ENCODE data around the gene SF3B2.

The SF3B2 gene

GRCh38 chr11:66044757-66045156 lies 7.4 kb upstream of the SF3B2 start:
- POLR2A ChIA-PET, result interaction anchor here (0.8 kb wide), 1 partner anchor 129 kb away, joined by 3 read pairs; no protein-coding TSS in a partner anchor
- TF ChIP-seq, protein P1, sequence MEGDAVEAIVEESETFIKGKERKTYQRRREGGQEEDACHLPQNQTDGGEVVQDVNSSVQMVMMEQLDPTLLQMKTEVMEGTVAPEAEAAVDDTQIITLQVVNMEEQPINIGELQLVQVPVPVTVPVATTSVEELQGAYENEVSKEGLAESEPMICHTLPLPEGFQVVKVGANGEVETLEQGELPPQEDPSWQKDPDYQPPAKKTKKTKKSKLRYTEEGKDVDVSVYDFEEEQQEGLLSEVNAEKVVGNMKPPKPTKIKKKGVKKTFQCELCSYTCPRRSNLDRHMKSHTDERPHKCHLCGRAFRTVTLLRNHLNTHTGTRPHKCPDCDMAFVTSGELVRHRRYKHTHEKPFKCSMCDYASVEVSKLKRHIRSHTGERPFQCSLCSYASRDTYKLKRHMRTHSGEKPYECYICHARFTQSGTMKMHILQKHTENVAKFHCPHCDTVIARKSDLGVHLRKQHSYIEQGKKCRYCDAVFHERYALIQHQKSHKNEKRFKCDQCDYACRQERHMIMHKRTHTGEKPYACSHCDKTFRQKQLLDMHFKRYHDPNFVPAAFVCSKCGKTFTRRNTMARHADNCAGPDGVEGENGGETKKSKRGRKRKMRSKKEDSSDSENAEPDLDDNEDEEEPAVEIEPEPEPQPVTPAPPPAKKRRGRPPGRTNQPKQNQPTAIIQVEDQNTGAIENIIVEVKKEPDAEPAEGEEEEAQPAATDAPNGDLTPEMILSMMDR (IDR thresholded peaks at IDR 0.05; ENCODE audit: insufficient read depth, low read length, missing control alignments), result no peak
- no peak for DNase-seq (ENCODE audit: low read depth, low spot score)

GRCh38 chr11:66045177-66045639 lies 7.0 kb upstream of the SF3B2 start:
- no peak for DNase-seq (ENCODE audit: low read depth, low spot score)
- CTCF ChIA-PET, result interaction anchor here (0.5 to 8.5 kb wide), 38 partner anchors 9 to 340 kb away, joined by 3 to 118 read pairs (median 4); partner anchors contain the start of genes CATSPER1, FIBP, KAT5 and PACS1
- POLR2A ChIA-PET, result interaction anchor here (0.8 kb wide), 1 partner anchor 129 kb away, joined by 3 read pairs; no protein-coding TSS in a partner anchor
- TF ChIP-seq, protein P1 (IDR thresholded peaks at IDR 0.05; ENCODE audit: insufficient read depth, low read length, missing control alignments), result peak; percentile 93
- no peak overlapping the region for H3K4me3 ChIP-seq (ENCODE audit: low read depth, low read length)

More at GRCh38 chr11:66044757-66045156, 7.4 kb upstream of the SF3B2 start:
- H3K4me3 ChIP-seq (ENCODE audit: low read depth, low read length), result no peak overlapping the region
- CTCF ChIA-PET, result interaction anchor here (0.7 to 8.5 kb wide), 32 partner anchors 9 to 340 kb away, joined by 3 to 118 read pairs (median 6); partner anchors contain the start of genes CATSPER1, FIBP, KAT5 and PACS1

DNA sequence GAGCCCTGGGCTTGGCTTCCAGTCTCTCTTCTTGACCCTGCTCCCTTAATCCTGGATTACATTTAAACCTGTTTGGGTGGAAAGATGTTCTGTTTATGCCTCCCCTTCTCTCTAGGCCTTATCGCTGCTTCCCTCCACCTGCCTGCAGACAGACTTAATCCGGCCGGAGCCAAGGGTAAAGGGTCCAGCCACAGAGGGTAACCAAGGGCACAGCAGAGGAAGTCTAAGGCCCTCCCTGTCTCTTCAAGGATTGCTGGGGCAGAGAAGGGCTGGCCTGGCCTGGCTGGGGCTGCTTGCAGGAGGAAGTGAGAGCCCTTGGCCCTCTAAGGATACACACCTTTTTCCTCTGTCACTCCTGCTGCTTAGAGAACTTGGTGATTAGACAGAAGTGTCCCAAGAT lies 5.3 kb upstream of the SF3B2 start:
- POLR2A ChIA-PET, result no interaction called here
- TF ChIP-seq, protein P1 (IDR thresholded peaks at IDR 0.05; ENCODE audit: insufficient read depth, low read length, missing control alignments), result no peak
- no peak overlapping the region for H3K4me3 ChIP-seq (ENCODE audit: low read depth, low read length)
- CTCF ChIA-PET, result interaction anchor here (1.6 to 8.5 kb wide), 6 partner anchors 11 to 327 kb away, joined by 3 to 118 read pairs (median 66); partner anchors contain the start of genes CATSPER1, FIBP, PACS1 and RNASEH2C
- no peak for DNase-seq (ENCODE audit: low read depth, low spot score)

- no peak overlapping the region for H3K4me3 ChIP-seq (ENCODE audit: low read depth, low read length)
- TF ChIP-seq, protein P1 (IDR thresholded peaks at IDR 0.05; ENCODE audit: insufficient read depth, low read length, missing control alignments), result no peak
- ChIA-PET CTCF (interaction anchor here (1.1 to 8.5 kb wide), 6 partner anchors 12 to 162 kb away, joined by 3 to 118 read pairs (median 66); partner anchors contain the start of genes CATSPER1, FIBP and PACS1), POLR2A (no interaction called here)
- no peak for DNase-seq (ENCODE audit: low read depth, low spot score)
Measured at GRCh38 chr11:66047541-66048365, 4.4 kb upstream of the SF3B2 start.

GRCh38 chr11:66048547-66049323 lies 3.4 kb upstream of the SF3B2 start, which contains the start of gene GAL3ST3:
GAL3ST3 (minus strand) TSS chr11:66049161; CDS start chr11:66045415, 3,746 bp downstream.
- CTCF ChIA-PET, result interaction anchor here (1.3 to 12.6 kb wide), 10 partner anchors 8 to 163 kb away, joined by 4 to 345 read pairs (median 50); partner anchors contain the start of genes CATSPER1, FIBP and PACS1
- POLR2A ChIA-PET, result no interaction called here

More at GRCh38 chr11:66048547-66049323, 3.4 kb upstream of the SF3B2 start, which contains the start of gene GAL3ST3:
- peak within 1 kb of the TSS; percentile 18; the same call in 1 of the 2 replicates for H3K4me3 ChIP-seq (ENCODE audit: low read depth, low read length)
- TF ChIP-seq, protein P1 (IDR thresholded peaks at IDR 0.05; ENCODE audit: insufficient read depth, low read length, missing control alignments), result no peak
- DNase-seq (ENCODE audit: low read depth, low spot score), result no peak

Data from AG04449 (cell line).